ENCODE results near the gene MTURN. TPM values are rescaled to one million over a fixed set of nuclear protein-coding genes. Genes with fewer than 3 reads are reported as not detected.

The MTURN gene
- total RNA-seq, 4 donors from 2014 or later = 36.9 to 59.7 (median 45.6) TPM

- TF ChIP-seq, protein P1, sequence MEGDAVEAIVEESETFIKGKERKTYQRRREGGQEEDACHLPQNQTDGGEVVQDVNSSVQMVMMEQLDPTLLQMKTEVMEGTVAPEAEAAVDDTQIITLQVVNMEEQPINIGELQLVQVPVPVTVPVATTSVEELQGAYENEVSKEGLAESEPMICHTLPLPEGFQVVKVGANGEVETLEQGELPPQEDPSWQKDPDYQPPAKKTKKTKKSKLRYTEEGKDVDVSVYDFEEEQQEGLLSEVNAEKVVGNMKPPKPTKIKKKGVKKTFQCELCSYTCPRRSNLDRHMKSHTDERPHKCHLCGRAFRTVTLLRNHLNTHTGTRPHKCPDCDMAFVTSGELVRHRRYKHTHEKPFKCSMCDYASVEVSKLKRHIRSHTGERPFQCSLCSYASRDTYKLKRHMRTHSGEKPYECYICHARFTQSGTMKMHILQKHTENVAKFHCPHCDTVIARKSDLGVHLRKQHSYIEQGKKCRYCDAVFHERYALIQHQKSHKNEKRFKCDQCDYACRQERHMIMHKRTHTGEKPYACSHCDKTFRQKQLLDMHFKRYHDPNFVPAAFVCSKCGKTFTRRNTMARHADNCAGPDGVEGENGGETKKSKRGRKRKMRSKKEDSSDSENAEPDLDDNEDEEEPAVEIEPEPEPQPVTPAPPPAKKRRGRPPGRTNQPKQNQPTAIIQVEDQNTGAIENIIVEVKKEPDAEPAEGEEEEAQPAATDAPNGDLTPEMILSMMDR (IDR thresholded peaks at IDR 0.05) = no peak
- TF ChIP-seq POLR2A (IDR thresholded peaks at IDR 0.05) = no peak
- intact Hi-C loops (cut with DNase I; ENCODE audit: low total_unique reads) = no loop called here
- no peak overlapping the region for H3K4me3 ChIP-seq (ENCODE audit: low read depth, poor library complexity, severe bottlenecking)
- 91 to 93% methylated on average over 5 of the region's 5 CpGs for WGBS, 2 donors
- no peak for DNase-seq (ENCODE audit: low spot score in 2 of 2)
Measured at GRCh38 chr7:30209951-30210350, 75.2 kb downstream of the MTURN start.

Other genes with a start within 250 kb of the MTURN start
- 10 to 100 TPM in 3 of 4 donors, 1 to 10 TPM in 1; 8.5 to 17.9 (median 11.5) TPM for gene SCRN1, start 145.2 kb upstream of the MTURN start, total RNA-seq
- 1 to 10 TPM; 2.3 to 6.1 (median 3.8) TPM for gene FKBP14, start 108.3 kb upstream of the MTURN start, total RNA-seq
- 10 to 100 TPM in 1 of 4 donors, 1 to 10 TPM in 3; 6.0 to 10.9 (median 6.5) TPM for gene PLEKHA8, start 106.6 kb upstream of the MTURN start, total RNA-seq
- gene ZNRF2, start 149.6 kb downstream of the MTURN start, total RNA-seq = 10 to 100 TPM; 32.9 to 43.1 (median 35.4) TPM